NCI-H1105 (cell line): ENCODE measurements around the gene CEP70.

Experiments used
- DNase-seq: peaks from one replicate; lab custom pipeline; 2025; lab: John Stamatoyannopoulos, UW

The CEP70 gene

DNA sequence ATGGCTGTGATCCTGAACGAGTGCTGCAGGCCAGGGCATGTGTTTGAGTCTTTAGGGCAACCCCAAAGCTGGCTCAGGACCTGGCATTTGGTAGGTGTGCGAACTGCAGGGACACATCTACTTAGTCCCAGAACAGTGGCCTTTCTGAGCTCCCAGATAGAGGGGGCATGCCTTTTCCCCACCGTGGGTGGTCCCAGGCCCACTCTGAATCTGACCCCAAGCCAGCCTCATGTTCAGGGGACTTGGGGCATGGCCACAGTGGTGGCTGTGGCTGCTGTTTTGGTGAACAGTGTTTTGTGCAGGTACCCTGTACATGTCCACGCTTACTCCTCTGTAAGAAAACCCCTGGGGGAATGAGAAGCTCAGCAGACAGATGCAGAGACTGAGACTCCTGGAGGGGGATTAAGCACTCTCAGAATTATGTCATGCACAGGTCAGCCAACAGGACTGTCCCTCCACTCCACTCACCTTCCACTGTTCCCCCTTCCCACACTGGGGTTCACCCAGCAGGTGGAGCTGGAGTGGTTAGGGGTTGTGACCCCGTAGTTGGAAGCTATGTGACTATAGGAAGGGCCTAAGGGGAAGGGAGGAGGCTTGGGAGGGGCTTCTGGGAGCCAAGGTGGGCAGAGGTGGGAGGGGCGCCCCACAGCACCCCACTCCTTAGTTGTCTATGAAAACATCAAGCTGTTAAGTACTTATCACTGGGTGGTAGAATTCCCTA is 143.2 kb downstream of the CEP70 start:
- DNase-seq, result no peak

DNA sequence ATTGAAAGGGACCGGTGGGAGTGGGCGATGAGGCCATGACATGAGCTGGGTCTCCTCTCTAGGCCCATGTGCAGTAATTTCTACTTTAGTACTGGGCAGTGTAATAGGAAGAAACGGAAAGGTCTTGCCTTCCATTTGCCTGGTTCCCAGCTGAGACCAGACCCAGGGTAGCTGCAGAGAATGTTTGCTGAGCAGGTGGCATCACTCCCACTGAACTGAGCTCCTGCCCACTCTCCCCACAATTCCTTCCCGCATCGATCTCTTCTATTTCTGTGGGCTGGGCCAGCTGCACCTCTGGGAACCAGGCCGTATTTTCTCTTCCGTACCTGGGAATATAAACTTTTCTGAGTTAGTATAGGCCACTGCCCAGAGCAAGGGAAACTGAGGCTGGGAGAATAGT is 143.9 kb downstream of the CEP70 start:
- no peak for DNase-seq

DNA sequence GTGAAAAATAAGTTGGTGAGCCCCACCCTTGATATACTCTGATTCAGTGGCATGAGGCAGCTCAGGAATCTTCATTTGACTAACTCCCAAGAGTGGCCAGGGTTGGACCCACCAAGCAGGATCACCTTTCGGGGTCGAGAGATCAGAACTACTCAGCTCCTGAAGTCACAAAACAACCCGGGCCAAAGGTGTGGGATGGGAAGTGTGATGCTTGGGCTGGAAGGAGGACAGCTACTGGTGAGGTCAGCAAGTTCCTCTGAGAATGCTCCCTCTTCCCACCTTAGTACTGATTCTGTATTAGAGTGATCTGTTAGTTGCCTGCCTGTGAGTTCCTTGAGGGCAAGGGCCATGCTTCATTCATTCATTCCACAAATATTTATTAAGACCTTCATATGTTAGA is 144.6 kb downstream of the CEP70 start:
- no peak for DNase-seq

DNA sequence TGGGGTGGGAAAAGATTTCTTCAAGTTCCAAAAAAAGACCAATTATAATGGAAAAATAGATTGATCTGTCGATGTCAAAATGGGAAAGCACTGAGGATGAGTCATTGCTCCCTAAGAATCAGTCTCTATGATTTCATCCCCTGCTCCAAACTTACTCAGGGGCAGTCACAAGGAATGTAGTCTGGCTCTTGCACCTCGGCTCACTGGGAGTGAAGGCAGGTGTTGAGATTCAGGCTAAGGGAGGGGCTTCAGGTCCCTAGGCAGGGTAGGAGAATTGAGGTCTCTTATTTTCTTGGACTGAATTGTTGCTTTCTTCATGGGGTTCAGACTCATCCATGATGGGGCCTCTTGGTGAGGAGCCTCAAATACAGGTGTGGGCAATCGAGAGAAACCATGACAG is 145.4 kb downstream of the CEP70 start:
- DNase-seq, result no peak

DNA sequence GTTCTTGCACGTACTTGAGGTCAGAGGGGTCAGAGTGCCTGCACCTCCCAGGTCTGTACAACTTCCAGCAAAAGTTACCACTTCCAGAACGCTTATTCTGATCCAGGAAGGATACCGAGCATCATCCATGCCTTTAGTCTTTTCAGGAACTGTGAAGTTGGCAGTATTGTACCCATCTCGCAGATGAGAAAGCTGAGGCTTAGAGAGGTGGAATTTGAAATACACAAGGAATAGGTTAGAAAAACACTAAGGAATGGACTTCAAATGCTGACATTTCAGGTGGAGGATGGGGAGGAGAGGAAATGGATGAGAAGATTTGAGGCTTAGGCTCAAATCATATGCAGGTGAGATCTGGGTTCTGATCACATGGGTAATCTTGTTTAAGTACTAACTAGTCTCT is 148.4 kb downstream of the CEP70 start:
- no peak for DNase-seq

DNA sequence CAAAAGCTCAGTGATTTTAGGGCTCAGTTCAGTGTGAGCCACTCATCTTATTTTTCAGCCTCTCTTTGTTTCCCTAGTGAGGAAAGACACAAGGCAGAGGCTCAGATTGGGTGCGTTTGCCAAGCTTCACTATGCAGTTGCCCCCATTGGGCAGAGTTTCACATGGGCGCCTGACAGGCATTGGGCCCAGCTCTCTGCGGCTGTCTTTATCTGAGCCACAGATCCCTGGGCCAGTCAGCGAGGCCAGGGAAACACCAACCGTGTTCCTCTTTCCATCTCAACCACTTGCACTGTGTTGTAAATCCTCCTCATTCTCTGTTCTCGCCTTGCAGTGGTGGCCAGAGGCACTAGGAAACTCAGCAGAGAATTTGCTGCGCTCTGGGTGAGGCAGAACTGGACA is 148.8 kb downstream of the CEP70 start:
- DNase-seq, result no peak
